Breast epithelium (tissue), 3 donors: Measurements from ENCODE around the gene PMFBP1.

Experiments
- POLR2A ChIP-seq: fragments of 450-650 bp; IDR thresholded peaks from one replicate; pipeline ENCODE4 v1.6.1; 2016; ENCODE audit warnings: antibody characterized with exemption, mild to moderate bottlenecking, moderate library complexity
- POLR2AphosphoS5 ChIP-seq, 3 donors: sonication (generic); formaldehyde crosslinking; IDR thresholded peaks; one replicate each; pipeline ENCODE4 v1.6.1; 2017; ENCODE audit warnings: antibody characterized with exemption in 3 of 3
- TF ChIP-seq, protein P1 (sequence below), 3 donors: fragments of 450-650 bp; IDR thresholded peaks; one replicate each; pipeline ENCODE4 v1.5.1; 2016 to 2017; ENCODE audit warnings: antibody characterized with exemption in 3 of 3, mild to moderate bottlenecking in 3 of 3, moderate library complexity in 3 of 3

DNA sequence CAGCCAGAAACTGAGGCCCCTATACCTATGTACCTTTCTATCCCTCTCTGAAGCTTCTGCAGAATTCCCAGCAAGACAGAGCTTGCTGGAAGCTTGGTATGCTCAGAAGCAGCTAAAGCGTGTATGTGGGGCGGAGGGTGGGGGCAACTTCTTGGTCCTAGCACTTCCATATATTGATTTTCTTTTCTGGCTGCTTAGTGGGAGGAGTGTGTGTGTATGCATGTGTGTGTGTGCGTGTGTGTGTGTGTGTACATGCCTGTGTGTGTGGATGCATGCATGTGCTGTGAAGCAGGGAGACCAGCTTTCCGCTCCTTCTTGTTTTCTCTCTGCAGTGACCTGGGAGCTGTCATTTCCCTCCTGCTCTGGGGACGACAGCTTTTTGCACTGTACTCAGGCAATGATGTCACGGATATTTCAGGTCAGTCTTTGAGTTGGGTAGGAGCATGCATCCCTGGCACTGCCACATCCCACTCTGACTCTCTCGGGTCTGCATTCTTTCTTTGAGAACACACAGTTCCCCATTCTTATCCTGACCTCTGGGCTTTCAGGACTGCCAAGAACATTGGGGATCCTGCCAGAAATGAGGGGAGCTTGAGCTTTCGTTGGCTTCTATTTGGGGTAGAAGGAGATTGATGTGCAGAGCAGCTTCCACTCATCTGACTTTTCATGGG lies 98.3 kb downstream of the PMFBP1 start:
- TF ChIP-seq, protein P1, sequence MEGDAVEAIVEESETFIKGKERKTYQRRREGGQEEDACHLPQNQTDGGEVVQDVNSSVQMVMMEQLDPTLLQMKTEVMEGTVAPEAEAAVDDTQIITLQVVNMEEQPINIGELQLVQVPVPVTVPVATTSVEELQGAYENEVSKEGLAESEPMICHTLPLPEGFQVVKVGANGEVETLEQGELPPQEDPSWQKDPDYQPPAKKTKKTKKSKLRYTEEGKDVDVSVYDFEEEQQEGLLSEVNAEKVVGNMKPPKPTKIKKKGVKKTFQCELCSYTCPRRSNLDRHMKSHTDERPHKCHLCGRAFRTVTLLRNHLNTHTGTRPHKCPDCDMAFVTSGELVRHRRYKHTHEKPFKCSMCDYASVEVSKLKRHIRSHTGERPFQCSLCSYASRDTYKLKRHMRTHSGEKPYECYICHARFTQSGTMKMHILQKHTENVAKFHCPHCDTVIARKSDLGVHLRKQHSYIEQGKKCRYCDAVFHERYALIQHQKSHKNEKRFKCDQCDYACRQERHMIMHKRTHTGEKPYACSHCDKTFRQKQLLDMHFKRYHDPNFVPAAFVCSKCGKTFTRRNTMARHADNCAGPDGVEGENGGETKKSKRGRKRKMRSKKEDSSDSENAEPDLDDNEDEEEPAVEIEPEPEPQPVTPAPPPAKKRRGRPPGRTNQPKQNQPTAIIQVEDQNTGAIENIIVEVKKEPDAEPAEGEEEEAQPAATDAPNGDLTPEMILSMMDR (IDR thresholded peaks at IDR 0.05) = no peak
- TF ChIP-seq POLR2A (no peak), POLR2AphosphoS5 (IDR thresholded peaks at IDR 0.05) (no peak)
